ENCODE measurements around the gene LIX1. TPM values are rescaled to one million over a fixed set of nuclear protein-coding genes. Genes with fewer than 3 reads are reported as not detected.

LIX1 gene
- total and polyA plus RNA-seq, 2 of the 13 experiments (the other 11 are each of a cell fraction or from before 2014, with no cell fraction given): not detected

DNA sequence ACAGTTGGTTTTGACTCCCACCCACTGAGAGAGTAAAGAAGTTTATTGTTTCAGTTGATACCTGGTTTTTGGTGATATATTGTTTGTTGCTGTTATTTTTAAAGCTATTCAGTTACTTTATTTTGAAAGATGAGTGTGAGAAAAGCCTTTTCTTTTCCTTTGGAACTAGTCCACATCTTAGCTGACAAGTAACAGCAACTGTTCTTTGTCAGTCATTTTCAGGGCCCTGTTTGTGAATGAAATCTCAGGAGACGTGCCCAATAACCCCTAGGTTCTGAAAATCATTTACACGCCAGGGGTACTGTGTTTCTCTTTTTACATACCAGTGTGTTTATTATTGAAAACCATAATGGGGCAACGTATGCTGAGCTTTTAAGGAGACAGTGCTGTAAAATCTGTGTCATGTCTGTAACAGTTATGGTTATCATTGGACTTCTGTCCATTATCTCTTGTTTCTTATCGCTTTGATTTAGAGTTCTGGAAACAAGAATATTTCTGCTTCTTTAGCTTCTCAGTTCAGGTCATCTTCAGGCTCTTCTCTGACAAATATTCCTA, 75.0 kb downstream of the LIX1 start (continued):
- TF ChIP-seq KMT2A (CRISPR knock-in tag; IDR thresholded peaks at IDR 0.05) (no peak), RBM22 (optimal IDR thresholded peaks at IDR 0.05; ENCODE audit: low read length) (no peak)

DNA sequence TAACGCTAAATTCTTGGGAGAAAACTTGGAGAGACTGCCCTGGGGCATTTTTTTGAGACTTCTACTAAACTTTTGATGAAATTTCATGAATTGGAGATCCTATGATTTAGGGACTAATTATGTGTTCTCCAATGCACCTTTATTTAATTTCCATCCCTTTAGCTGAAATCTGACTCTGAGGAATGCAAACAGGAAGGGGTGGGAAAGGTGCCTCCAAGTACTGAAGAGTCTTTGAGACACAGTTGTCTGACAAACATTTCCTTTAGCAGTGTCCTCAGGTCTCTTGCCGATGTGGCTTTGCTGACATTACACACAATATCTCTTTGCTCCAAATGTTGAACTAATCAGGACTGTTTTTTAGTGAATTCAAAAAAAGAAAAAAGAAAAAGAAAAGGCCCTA, 76.9 kb downstream of the LIX1 start:
- POLR2A ChIA-PET: no interaction called here
- intact Hi-C loops (cut with micrococcal nuclease; ENCODE audit: unreplicated experiment): no loop called here
- CTCF ChIA-PET (ENCODE audit: low intra/inter-chr PET ratio, low total read pairs): no interaction called here
- no peaks in the 10 kb centered on the region for H3K4me1 ChIP-seq (ENCODE audit: insufficient read depth, low read length)
- TF ChIP-seq XBP1 (CRISPR knock-in tag; IDR thresholded peaks at IDR 0.05) (no peak), CCDC6 (CRISPR knock-in tag; IDR thresholded peaks at IDR 0.05) (no peak), DR1 (CRISPR knock-in tag; IDR thresholded peaks at IDR 0.05) (no peak), ZNF460 (CRISPR knock-in tag; IDR thresholded peaks at IDR 0.05; ENCODE audit: borderline replicate concordance) (no peak)
- H3K27ac ChIP-seq (ENCODE audit: extremely low read length, insufficient read depth, low read length): no peak overlapping the region
- H2AFZ ChIP-seq (ENCODE audit: low read length): no peak overlapping the region
- H4K20me1 ChIP-seq (ENCODE audit: insufficient read depth, low read length): no peaks in the 10 kb centered on the region
- no peaks in the 10 kb centered on the region for H3K79me2 ChIP-seq (ENCODE audit: insufficient read depth, low read length)
- no peak overlapping the region for H3K9ac ChIP-seq (ENCODE audit: insufficient read depth, low read depth, low read length)
- no peaks in the 10 kb centered on the region for H3K9me3 ChIP-seq (ENCODE audit: low read length)
- WGBS (ENCODE audit: low lambda C conversion rate): 2% methylated on average over 2 of the region's 2 CpGs
- ATAC-seq (no peak), FAIRE-seq (no peak), DNase-seq (ENCODE audit: low spot score) (no peak)
- no TSS peak for BruUV-seq (replicated peaks)
- no peak overlapping the region for H3K4me2 ChIP-seq (ENCODE audit: low read depth, low read length)
- H3K36me3 ChIP-seq (replicated peaks in 1 of 2; ENCODE audit: control insufficient read depth in 1 of 2, insufficient read depth in 2 of 2, low read length in 2 of 2): no peaks in the 10 kb centered on the region
- in situ Hi-C loops (cut with HindIII; ENCODE audit: extremely low pct_ligation_motif_present, low pct_unique_long_range_greater_than_20kb): no loop called here
- H3K27me3 ChIP-seq (ENCODE audit: control insufficient read depth in 1 of 2, insufficient read depth in 2 of 2, low read length in 2 of 2): no peaks in the 10 kb centered on the region
- H3K4me3 ChIP-seq (replicated peaks in 1 of 3; ENCODE audit: insufficient read depth in 1 of 3, low read depth in 2 of 3, low read length in 3 of 3): no peak overlapping the region

DNA sequence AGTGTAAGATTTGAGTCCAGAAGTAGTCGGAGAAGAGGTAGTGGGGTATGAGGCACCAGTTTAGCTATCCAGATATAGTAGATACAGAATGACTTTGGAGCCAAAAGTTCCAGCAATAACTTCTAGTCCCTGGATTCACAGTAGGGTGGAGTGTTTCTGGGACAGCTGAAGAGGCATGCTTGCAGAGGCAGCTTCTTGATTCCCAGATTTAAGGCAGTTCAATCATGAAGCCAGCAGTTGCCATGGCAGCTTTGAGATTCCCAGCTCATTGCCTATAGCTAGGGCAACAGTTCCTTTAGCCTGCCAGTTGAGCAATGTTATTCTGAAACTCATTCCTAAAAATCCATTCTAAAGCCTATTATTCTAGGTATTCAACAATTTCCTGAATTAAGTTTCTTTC, 79.2 kb downstream of the LIX1 start:
- no peak overlapping the region for H3K9ac ChIP-seq (ENCODE audit: insufficient read depth, low read depth, low read length)
- BruUV-seq (replicated peaks): no TSS peak
- H3K4me3 ChIP-seq (replicated peaks in 1 of 3; ENCODE audit: insufficient read depth in 1 of 3, low read depth in 2 of 3, low read length in 3 of 3): no peak overlapping the region
- no peak overlapping the region for H2AFZ ChIP-seq (ENCODE audit: low read length)
- FAIRE-seq (no peak), ATAC-seq (no peak), DNase-seq (ENCODE audit: low spot score) (no peak)
- ChIA-PET CTCF (ENCODE audit: low intra/inter-chr PET ratio, low total read pairs) (no interaction called here), POLR2A (no interaction called here)
- no peak overlapping the region for H3K4me2 ChIP-seq (ENCODE audit: low read depth, low read length)
- H4K20me1 ChIP-seq (ENCODE audit: insufficient read depth, low read length): no peaks in the 10 kb centered on the region
- no peaks in the 10 kb centered on the region for H3K36me3 ChIP-seq (replicated peaks in 1 of 2; ENCODE audit: control insufficient read depth in 1 of 2, insufficient read depth in 2 of 2, low read length in 2 of 2)
- TF ChIP-seq HNRNPH1 (optimal IDR thresholded peaks at IDR 0.05; ENCODE audit: low read depth, low read length) (no peak), ZNF205 (CRISPR knock-in tag; IDR thresholded peaks at IDR 0.05) (no peak)
- TF ChIP-seq, protein P1, sequence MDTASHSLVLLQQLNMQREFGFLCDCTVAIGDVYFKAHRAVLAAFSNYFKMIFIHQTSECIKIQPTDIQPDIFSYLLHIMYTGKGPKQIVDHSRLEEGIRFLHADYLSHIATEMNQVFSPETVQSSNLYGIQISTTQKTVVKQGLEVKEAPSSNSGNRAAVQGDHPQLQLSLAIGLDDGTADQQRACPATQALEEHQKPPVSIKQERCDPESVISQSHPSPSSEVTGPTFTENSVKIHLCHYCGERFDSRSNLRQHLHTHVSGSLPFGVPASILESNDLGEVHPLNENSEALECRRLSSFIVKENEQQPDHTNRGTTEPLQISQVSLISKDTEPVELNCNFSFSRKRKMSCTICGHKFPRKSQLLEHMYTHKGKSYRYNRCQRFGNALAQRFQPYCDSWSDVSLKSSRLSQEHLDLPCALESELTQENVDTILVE (CRISPR knock-in tag; IDR thresholded peaks at IDR 0.05): no peak
- 0% methylated on average over 1 of the region's 1 CpG for WGBS (ENCODE audit: low lambda C conversion rate)
- H3K79me2 ChIP-seq (ENCODE audit: insufficient read depth, low read length): no peaks in the 10 kb centered on the region
- H3K9me3 ChIP-seq (ENCODE audit: low read length): no peaks in the 10 kb centered on the region
- in situ Hi-C loops (cut with HindIII; ENCODE audit: extremely low pct_ligation_motif_present, low pct_unique_long_range_greater_than_20kb) (no loop called here), intact Hi-C loops (cut with micrococcal nuclease; ENCODE audit: unreplicated experiment) (no loop called here)
- H3K27me3 ChIP-seq (ENCODE audit: control insufficient read depth in 1 of 2, insufficient read depth in 2 of 2, low read length in 2 of 2): no peaks in the 10 kb centered on the region
- no peaks in the 10 kb centered on the region for H3K4me1 ChIP-seq (ENCODE audit: insufficient read depth, low read length)
- no peak overlapping the region for H3K27ac ChIP-seq (ENCODE audit: extremely low read length, insufficient read depth, low read length)
